ENCODE results near the gene AMER3. TPM values are rescaled to one million over a fixed set of nuclear protein-coding genes. Genes with fewer than 3 reads are reported as not detected.

The AMER3 gene, protein sequence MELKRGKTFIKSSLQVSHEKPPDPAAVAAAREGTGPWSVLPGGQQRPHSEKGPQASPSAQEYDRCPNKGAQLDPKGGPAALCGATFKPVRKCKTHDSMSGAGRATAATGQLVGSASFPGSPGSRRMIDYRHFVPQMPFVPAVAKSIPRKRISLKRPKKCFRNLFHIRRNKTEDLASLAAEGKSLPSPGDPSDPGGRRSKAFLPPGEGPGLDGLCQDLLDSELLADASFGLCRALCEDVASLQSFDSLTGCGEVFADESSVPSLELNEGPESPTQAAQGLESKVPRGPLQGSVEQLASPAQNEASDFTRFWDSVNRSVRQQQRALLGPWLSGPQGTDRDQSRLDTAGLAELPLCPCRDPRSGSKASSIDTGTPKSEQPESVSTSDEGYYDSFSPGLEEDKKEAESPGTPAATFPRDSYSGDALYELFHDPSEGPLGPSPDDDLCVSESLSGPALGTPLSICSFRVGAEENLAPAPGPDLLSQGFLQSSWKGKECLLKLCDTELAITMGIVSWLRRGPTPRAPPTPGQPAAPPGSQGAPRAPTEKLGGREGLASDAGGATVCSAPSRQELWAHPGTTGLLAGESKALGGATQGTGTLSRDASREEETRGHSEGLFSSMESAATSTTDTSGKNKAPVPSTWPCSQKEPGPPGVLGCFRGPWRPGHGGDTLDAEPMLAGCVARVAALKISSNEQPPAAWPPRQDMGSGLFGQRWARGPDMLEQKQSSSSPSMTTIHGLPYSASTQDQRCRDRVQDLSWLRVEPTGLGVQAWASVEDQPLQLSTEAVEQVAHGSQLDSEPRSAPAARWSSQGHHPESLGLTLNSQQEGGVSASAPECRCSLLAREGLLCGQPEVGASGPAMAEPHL
- not detected in 2 replicates for total RNA-seq

DNA sequence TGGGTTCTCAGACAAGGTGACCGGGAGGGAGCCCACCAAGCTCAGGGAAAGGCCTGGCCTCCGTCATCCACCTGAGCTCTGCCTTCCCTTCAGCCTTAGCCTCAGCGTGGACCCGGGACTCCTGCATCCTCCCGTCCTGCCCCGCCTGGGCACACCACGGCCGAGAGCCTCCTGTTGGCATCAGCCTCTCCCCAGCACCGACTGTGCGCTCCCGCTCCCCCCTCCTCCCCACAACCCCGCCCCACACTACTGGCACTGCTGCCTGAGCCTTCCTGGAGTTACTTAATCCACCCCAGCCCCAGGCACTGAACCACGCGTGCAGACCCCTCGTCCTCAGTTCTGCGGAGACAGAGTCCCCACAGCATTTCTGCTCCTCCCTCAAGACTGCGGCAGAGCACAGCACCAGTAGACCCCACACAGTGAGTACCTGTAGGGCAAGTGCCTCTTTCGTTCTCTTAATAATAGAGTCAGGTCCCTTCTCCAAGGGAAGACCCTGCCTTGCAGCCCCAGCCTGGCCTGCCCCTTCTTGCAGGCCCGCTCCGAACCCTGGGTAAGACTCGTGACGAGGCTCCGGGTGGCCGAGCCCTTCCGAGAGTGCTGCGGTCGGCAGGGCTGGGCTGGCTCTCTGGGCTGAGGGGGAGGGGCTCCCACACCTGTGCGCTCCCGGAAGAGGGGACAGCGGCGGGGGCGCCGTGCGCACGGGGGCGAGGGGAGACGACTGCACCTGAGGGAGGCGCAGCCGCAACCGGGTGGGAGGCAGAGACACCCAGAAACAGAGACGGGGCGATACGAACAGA, at the start of gene AMER3:
Gene AMER3 (plus strand): TSS at position 285 of the 797 bp plus-strand sequence. CDS start 6,533 bp downstream, outside the sequence.

DNA sequence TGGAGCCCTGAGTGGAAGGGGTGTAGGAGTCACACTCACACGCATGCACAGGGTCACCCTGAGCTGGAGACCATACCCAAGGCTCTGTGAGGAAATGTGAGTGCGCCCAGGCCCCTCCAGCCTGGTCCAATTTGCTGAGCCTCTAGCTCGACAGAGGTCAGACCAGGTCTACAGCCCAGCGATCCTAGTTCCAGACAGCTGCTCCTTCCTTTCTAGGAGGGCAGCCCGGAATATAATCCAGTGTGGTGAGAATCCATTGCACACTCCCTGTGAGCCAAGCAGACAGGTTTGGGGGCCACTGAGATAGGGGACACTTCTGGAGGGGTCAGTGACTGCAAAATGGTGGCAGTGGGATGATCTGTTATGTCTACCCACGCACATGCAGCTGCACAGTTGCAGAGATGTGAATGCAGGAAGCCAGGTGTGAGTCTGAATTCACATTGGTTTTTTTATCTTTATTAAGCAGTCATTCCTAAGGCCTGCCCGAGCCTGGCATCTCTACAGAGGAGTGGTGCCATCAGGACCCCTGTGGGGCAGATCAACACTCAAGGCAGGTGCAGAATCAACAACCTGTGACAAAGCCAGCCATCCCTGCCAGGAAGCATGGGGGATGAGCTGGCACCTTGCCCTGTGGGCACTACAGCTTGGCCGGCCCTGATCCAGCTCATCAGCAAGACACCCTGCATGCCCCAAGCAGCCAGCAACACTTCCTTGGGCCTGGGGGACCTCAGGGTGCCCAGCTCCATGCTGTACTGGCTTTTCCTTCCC, 26.6 kb upstream of the AMER3 start, which contains the start of gene GPR148:
Gene GPR148 (plus strand): TSS at position 522 of the 768 bp plus-strand sequence. CDS start 82 bp downstream, at position 604.

Other genes with a start within 250 kb of the AMER3 start
- gene POTEI, start 246.2 kb upstream of the AMER3 start, total RNA-seq = not detected in 2 replicates
- not detected in 2 replicates for gene CFC1B, start 234.3 kb upstream of the AMER3 start, total RNA-seq
- not detected in 2 replicates for gene CFC1, start 156.0 kb upstream of the AMER3 start, total RNA-seq
- not detected in 2 replicates for gene POTEJ, start 144.1 kb upstream of the AMER3 start, total RNA-seq
- not detected in 2 replicates for gene GPR148, start 26.5 kb upstream of the AMER3 start, total RNA-seq
- 50.6 and 66.1 TPM in 2 replicates for gene ARHGEF4, start 81.4 kb downstream of the AMER3 start, total RNA-seq

Data from tracheal epithelial cell (primary cell).